ENCODE measurements around the gene COL26A1.

GRCh38 chr7:101597941-101598340 is 235.3 kb downstream of the COL26A1 start:
- no peak for TF ChIP-seq POLR2A (IDR thresholded peaks at IDR 0.05; ENCODE audit: low read length)
- TF ChIP-seq GATA1 (IDR thresholded peaks at IDR 0.05; ENCODE audit: low read depth, low read length), result no peak
